ENCODE measurements around the gene MYCBP. TPM values are rescaled to one million over a fixed set of nuclear protein-coding genes. Genes with fewer than 3 reads are reported as not detected.
A peak's percentile ranks its signal among the peaks of the same experiment; 100 is the strongest.
"Not testable (repeated sequence)": the region's sequence is repeated elsewhere in the genome, so short reads cannot be mapped to it uniquely, and the experiment has no call there.

MYCBP gene, protein sequence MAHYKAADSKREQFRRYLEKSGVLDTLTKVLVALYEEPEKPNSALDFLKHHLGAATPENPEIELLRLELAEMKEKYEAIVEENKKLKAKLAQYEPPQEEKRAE
- total RNA-seq: 10.5 TPM
- polyA plus RNA-seq (ENCODE audit: insufficient read depth in 1 of 8, insufficient read length in 8 of 8, low replicate concordance in 1 of 8): 10 to 100 TPM; 20.9 to 29.6 (median 23.6) TPM
- long read RNA-seq, donor 1, partial matches to known transcripts: 0 of 6 reads
- long read RNA-seq, donor 1, other reads (novel, unspliced or antisense): 0 of 6 reads
- long read RNA-seq, donor 2: 0 reads
- long read RNA-seq, donor 3, transcript MYCBP-201 (5 exons, 2,818 nt): major isoform, 13 of 13 reads
- long read RNA-seq, donor 3, partial matches to known transcripts: 0 of 13 reads
- long read RNA-seq, donor 3, other reads (novel, unspliced or antisense): 0 of 13 reads
- long read RNA-seq, donor 4, transcript MYCBP-201 (5 exons, 2,818 nt): major isoform, 6 of 10 reads
- long read RNA-seq, donor 4, partial matches to known transcripts: 0 of 10 reads
- long read RNA-seq, donor 4, other reads (novel, unspliced or antisense): 0 of 10 reads
- long read RNA-seq, donor 5, transcript MYCBP-201 (5 exons, 2,818 nt): major isoform, 27 of 31 reads
- long read RNA-seq, donor 5, partial matches to known transcripts: 0 of 31 reads
- long read RNA-seq, donor 5, other reads (novel, unspliced or antisense): 0 of 31 reads
- long read RNA-seq, donor 6, transcript MYCBP-204 (4 exons, 819 nt): minor isoform, 6 of 36 reads
- long read RNA-seq, donor 6, transcript MYCBP-201 (5 exons, 2,818 nt): major isoform, 30 of 36 reads
- long read RNA-seq, donor 6, partial matches to known transcripts: 0 of 36 reads
- long read RNA-seq, donor 6, other reads (novel, unspliced or antisense): 0 of 36 reads
- long read RNA-seq, donor 7, transcript MYCBP-204 (4 exons, 819 nt): minor isoform, 9 of 24 reads
- long read RNA-seq, donor 7, transcript MYCBP-201 (5 exons, 2,818 nt): major isoform, 14 of 24 reads
- long read RNA-seq, donor 7, partial matches to known transcripts: 0 of 24 reads
- long read RNA-seq, donor 7, other reads (novel, unspliced or antisense): 0 of 24 reads
- long read RNA-seq, donor 8, transcript MYCBP-201 (5 exons, 2,818 nt): major isoform, 13 of 19 reads
- long read RNA-seq, donor 8, transcript MYCBP-204 (4 exons, 819 nt): minor isoform, 6 of 19 reads
- long read RNA-seq, donor 8, partial matches to known transcripts: 0 of 19 reads
- long read RNA-seq, donor 8, other reads (novel, unspliced or antisense): 0 of 19 reads
- long read RNA-seq, donor 9, transcript MYCBP-201 (5 exons, 2,818 nt): major isoform, 9 of 10 reads
- long read RNA-seq, donor 9, partial matches to known transcripts: 0 of 10 reads
- long read RNA-seq, donor 9, other reads (novel, unspliced or antisense): 0 of 10 reads
- long read RNA-seq, donor 10, transcript MYCBP-201 (5 exons, 2,818 nt): major isoform, 24 of 26 reads
- long read RNA-seq, donor 10, partial matches to known transcripts: 0 of 26 reads
- long read RNA-seq, donor 10, other reads (novel, unspliced or antisense): 0 of 26 reads
- long read RNA-seq, donor 11, transcript MYCBP-201 (5 exons, 2,818 nt): major isoform, 11 of 11 reads
- long read RNA-seq, donor 11, partial matches to known transcripts: 0 of 11 reads
- long read RNA-seq, donor 11, other reads (novel, unspliced or antisense): 0 of 11 reads

DNA sequence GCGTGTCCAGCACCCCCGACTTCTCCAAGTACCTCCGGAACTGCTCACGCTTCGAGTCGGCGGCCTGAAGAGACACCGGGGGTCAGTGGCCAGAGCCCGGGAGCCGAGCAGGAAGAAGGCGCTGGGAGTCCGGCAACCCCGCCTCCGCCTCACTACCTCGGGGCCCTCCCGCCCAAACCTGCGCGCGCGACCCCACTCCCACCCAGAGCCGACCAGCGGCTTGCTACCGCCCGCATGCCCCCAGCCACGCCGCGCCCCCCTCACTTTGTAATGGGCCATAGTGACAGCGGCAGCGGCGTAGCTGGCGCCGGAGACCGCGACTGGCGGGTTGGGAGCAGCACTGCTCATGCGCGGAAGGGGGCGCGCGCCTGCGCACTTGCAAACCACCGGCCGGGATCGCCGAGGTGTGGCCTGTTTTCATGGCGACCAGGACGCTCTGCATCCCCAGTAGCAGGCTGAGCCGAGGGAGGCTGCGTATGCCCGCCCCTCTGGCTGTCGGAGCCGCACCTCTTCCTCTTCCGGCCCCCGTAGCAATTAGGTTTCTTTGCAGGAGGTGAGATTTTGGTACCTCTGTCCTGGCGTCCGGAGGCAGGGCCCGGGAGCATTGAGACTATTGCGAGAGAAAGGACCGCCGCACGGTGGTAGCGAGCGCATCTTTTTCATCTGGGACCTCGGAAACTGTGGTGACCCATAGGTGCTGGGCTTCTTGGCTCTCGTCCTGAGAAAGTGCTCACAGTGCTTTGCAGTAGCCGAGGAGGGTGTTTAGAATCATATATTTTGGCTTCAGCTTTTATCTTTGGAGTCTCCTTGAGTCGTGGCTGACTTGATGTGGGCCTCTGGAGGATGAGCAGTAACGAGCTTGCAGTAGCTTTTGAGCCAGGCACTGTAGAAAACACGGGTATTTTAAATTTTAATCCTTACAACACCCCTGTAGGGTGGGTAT lies at the start of gene MYCBP:
Gene MYCBP, minus strand, starts transcription at position 322 of the 943 bp plus-strand sequence. Its CDS starts 43 bp downstream, at position 279.
- no peaks in the 10 kb centered on the region for H3K9me3 ChIP-seq (replicated peaks; ENCODE audit: control insufficient read depth, low read depth, low read length)
- H3K27ac ChIP-seq (ENCODE audit: low read length): peak within 1 kb of the TSS; percentile 89
- H3K4me3 ChIP-seq (ENCODE audit: low read length): peak within 1 kb of the TSS; percentile 90
- H3K4me1 ChIP-seq (ENCODE audit: control insufficient read depth, insufficient read depth, low read length): peaks cover 14% of the 10 kb centered on the region
- no peaks in the 10 kb centered on the region for H3K27me3 ChIP-seq (ENCODE audit: control insufficient read depth, insufficient read depth, low read length)
- peak; percentile 98 for DNase-seq
- WGBS (ENCODE audit: insufficient coverage): under 1% methylated on average over 63 of the region's 69 CpGs
- no peaks in the 10 kb centered on the region for H3K36me3 ChIP-seq (ENCODE audit: control insufficient read depth, insufficient read depth, low read length)

DNA sequence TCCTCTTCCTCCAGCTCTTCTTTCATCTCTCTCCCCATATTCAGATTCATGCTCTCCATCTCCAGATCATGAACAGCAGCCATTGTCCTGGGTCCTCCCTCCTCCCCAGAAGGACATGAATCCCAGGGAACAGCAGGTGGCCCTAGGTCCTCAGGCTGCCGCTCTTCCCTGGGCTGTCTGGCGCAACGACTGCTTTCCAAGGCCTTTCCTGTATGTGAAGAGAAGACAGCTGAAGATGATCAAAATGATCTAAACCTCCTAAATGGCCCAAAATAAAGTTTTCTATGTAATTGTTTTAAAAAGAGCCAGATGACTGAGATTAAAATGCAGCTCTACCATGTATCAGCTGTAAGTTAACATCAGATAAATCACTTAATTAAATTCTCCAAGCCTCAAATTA lies 46.0 kb upstream of the MYCBP start:
- peak; percentile 32 for DNase-seq
- H3K4me3 ChIP-seq (ENCODE audit: low read length): no peak overlapping the region

GRCh38 chr1:38918568-38918967 lies 45.4 kb upstream of the MYCBP start:
- Histone ChIP-seq H3K4me3 (ENCODE audit: low read length) (no peak overlapping the region), H3K27me3 (ENCODE audit: control insufficient read depth, insufficient read depth, low read length) (no peaks in the 10 kb centered on the region), H3K9me3 (replicated peaks; ENCODE audit: control insufficient read depth, low read depth, low read length) (no peaks in the 10 kb centered on the region), H3K4me1 (ENCODE audit: control insufficient read depth, insufficient read depth, low read length) (no peaks in the 10 kb centered on the region), H3K27ac (ENCODE audit: low read length) (no peak overlapping the region), H3K36me3 (ENCODE audit: control insufficient read depth, insufficient read depth, low read length) (no peaks in the 10 kb centered on the region)
- WGBS (ENCODE audit: insufficient coverage): 75% methylated on average over 2 of the region's 5 CpGs
- no peak for DNase-seq

More for the DNA sequence above, 46.0 kb upstream of the MYCBP start:
- H3K9me3 ChIP-seq (replicated peaks; ENCODE audit: control insufficient read depth, low read depth, low read length): no peaks in the 10 kb centered on the region
- H3K27ac ChIP-seq (ENCODE audit: low read length): no peak overlapping the region
- no peaks in the 10 kb centered on the region for H3K36me3 ChIP-seq (ENCODE audit: control insufficient read depth, insufficient read depth, low read length)
- no CpG with 5 or more reads among the region's 3 CpGs for WGBS (ENCODE audit: insufficient coverage)
- no peaks in the 10 kb centered on the region for H3K27me3 ChIP-seq (ENCODE audit: control insufficient read depth, insufficient read depth, low read length)
- H3K4me1 ChIP-seq (ENCODE audit: control insufficient read depth, insufficient read depth, low read length): no peaks in the 10 kb centered on the region

DNA sequence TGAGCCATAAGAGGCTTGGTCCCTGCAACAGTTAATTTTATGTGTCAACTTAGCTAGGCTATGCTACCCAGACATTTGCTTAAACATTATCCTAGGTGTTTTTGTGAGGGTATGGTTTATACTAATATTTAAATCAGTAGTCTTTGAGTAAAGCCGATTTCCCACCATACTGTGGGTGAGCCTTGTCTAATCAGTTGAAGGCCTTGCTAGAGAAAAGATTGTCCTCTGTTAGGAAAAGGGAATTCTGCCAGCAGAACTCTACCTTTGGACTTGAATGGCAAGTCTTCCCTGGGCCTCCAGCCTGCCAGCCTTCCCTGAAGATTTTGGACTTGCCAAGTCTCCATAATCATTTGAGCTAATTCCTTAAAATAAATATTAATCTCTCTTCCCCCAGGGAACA lies 44.6 kb upstream of the MYCBP start:
- WGBS (ENCODE audit: insufficient coverage): no CpG with 5 or more reads among the region's 1 CpG
- Histone ChIP-seq H3K9me3 (replicated peaks; ENCODE audit: control insufficient read depth, low read depth, low read length) (no peaks in the 10 kb centered on the region), H3K27ac (ENCODE audit: low read length) (no peak overlapping the region)

DNA sequence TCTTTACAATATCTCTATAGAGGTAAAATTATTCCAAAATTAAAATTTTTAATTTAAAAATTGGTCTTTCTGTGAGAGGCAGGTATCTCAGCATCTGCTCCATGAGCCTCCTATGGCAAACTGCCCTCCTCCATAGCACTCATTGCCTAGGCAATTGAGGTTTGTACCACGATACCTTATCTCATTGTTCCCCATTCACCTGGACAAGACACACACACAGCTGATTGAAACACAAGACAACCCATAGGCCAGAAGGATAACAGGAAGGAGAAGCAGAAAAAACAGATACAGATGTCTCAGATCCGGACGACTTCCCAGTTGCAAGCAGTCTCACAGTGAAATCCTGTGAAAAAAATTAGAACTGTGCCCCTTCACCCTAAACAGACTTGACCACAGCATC lies 44.2 kb upstream of the MYCBP start:
- 90% methylated on average over 2 of the region's 3 CpGs for WGBS (ENCODE audit: insufficient coverage)
- no peaks in the 10 kb centered on the region for H3K27me3 ChIP-seq (ENCODE audit: control insufficient read depth, insufficient read depth, low read length)

More for the DNA sequence above, 44.6 kb upstream of the MYCBP start:
- Histone ChIP-seq H3K27me3 (ENCODE audit: control insufficient read depth, insufficient read depth, low read length) (no peaks in the 10 kb centered on the region), H3K4me1 (ENCODE audit: control insufficient read depth, insufficient read depth, low read length) (no peaks in the 10 kb centered on the region), H3K4me3 (ENCODE audit: low read length) (no peak overlapping the region), H3K36me3 (ENCODE audit: control insufficient read depth, insufficient read depth, low read length) (no peaks in the 10 kb centered on the region)
- DNase-seq: no peak

DNA sequence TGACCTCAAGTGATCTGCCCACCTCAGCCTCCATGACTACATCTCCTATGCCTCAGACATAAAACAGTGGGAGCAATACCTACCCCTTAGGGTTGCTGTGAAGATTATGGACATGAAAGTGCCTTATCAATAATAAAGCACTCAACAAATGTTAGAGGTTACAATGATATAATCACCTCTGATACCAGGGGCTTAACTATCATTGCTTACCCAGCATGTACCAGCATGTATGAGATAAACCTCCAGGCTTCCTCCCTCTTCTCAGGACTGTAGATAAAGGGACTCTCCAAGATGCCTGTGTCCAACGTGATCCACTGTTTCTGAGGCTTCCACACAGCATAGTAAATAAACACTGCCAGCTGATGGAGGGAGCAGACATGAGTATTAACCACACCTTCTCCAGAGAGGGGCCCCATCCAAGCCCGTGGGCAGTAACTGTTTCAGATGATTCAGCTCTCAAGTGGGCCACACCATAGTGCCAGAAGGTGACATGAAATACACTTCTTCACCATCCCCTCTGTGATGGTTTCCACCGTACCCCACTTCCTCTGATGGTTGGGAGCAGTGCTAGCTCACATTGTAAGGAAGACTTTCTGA lies 42.3 kb upstream of the MYCBP start:
- Histone ChIP-seq H3K36me3 (ENCODE audit: control insufficient read depth, insufficient read depth, low read length) (no peaks in the 10 kb centered on the region), H3K27ac (ENCODE audit: low read length) (no peak overlapping the region), H3K9me3 (replicated peaks; ENCODE audit: control insufficient read depth, low read depth, low read length) (no peaks in the 10 kb centered on the region), H3K27me3 (ENCODE audit: control insufficient read depth, insufficient read depth, low read length) (no peaks in the 10 kb centered on the region), H3K4me3 (ENCODE audit: low read length) (no peak overlapping the region), H3K4me1 (ENCODE audit: control insufficient read depth, insufficient read depth, low read length) (no peaks in the 10 kb centered on the region)
- no peak for DNase-seq
- WGBS (ENCODE audit: insufficient coverage): 100% methylated on average over 1 of the region's 3 CpGs

More for the DNA sequence above, 44.2 kb upstream of the MYCBP start:
- Histone ChIP-seq H3K9me3 (replicated peaks; ENCODE audit: control insufficient read depth, low read depth, low read length) (no peaks in the 10 kb centered on the region), H3K27ac (ENCODE audit: low read length) (no peak overlapping the region), H3K4me3 (ENCODE audit: low read length) (no peak overlapping the region), H3K4me1 (ENCODE audit: control insufficient read depth, insufficient read depth, low read length) (no peaks in the 10 kb centered on the region), H3K36me3 (ENCODE audit: control insufficient read depth, insufficient read depth, low read length) (no peaks in the 10 kb centered on the region)
- no peak for DNase-seq

DNA sequence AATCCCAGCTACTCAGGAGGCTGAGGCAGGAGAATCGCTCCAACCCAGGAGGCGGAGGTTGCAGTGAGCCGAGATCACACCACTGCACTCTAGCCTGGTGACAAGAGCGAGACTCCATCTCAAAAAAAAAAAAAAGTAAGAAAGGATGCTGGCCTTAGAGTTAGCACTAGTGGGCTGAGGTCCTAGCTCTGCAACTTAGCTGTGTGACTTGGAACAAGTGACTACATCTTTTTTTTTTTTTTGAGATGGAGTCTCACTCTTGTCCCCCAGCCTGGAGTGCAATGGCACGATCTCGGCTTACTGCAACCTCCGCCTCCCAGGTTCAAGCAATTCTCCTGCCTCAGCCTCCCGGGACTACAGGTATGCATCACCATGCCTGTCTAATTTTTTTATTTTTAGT lies 41.8 kb upstream of the MYCBP start:
- H3K27me3 ChIP-seq (ENCODE audit: control insufficient read depth, insufficient read depth, low read length); H3K4me3 ChIP-seq (ENCODE audit: low read length); H3K27ac ChIP-seq (ENCODE audit: low read length); H3K9me3 ChIP-seq (replicated peaks; ENCODE audit: control insufficient read depth, low read depth, low read length); H3K36me3 ChIP-seq (ENCODE audit: control insufficient read depth, insufficient read depth, low read length); DNase-seq; H3K4me1 ChIP-seq (ENCODE audit: control insufficient read depth, insufficient read depth, low read length): not testable (repeated sequence)
- 100% methylated on average over 2 of the region's 8 CpGs for WGBS (ENCODE audit: insufficient coverage)

DNA sequence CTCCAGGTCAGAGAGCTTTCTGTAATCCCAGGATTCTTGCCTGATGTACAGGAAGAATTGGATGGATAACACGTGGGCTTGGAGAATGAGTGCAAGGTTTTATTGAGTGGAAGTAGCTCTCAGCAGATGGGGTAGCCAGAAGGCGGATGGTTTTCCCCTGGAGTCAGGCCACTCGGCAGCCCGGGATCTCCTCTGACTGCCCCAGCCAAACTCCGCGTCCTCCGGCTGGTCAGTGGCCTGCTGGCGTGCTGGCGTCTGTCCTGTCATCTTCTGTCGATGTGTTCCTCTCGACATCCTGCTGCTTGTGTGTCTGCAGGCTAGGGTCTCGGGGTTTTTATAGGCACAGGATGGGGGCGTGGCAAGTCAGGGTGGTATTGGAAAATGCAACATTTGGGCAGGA lies 35.7 kb upstream of the MYCBP start:
- 73% methylated on average over 11 of the region's 13 CpGs for WGBS (ENCODE audit: insufficient coverage)
- no peaks in the 10 kb centered on the region for H3K4me1 ChIP-seq (ENCODE audit: control insufficient read depth, insufficient read depth, low read length)

More for the DNA sequence above, 35.7 kb upstream of the MYCBP start:
- no peak for DNase-seq
- H3K9me3 ChIP-seq (replicated peaks; ENCODE audit: control insufficient read depth, low read depth, low read length): peaks cover 2% of the 10 kb centered on the region
- H3K4me3 ChIP-seq (ENCODE audit: low read length): no peak overlapping the region
- no peak overlapping the region for H3K27ac ChIP-seq (ENCODE audit: low read length)
- H3K36me3 ChIP-seq (ENCODE audit: control insufficient read depth, insufficient read depth, low read length): no peaks in the 10 kb centered on the region
- H3K27me3 ChIP-seq (ENCODE audit: control insufficient read depth, insufficient read depth, low read length): no peaks in the 10 kb centered on the region
